HG03025 (cell line): Measurements from ENCODE around the gene HTR6.

Experiments used
- ATAC-seq: cut with Tn5 transposase; IDR thresholded peaks from one replicate; pipeline ENCODE4 v1.9.1; 2021; ENCODE audit warnings: mild to moderate bottlenecking, moderate library complexity; ENCODE audit not compliant: unreplicated experiment, low FRiP score

Gene HTR6

DNA sequence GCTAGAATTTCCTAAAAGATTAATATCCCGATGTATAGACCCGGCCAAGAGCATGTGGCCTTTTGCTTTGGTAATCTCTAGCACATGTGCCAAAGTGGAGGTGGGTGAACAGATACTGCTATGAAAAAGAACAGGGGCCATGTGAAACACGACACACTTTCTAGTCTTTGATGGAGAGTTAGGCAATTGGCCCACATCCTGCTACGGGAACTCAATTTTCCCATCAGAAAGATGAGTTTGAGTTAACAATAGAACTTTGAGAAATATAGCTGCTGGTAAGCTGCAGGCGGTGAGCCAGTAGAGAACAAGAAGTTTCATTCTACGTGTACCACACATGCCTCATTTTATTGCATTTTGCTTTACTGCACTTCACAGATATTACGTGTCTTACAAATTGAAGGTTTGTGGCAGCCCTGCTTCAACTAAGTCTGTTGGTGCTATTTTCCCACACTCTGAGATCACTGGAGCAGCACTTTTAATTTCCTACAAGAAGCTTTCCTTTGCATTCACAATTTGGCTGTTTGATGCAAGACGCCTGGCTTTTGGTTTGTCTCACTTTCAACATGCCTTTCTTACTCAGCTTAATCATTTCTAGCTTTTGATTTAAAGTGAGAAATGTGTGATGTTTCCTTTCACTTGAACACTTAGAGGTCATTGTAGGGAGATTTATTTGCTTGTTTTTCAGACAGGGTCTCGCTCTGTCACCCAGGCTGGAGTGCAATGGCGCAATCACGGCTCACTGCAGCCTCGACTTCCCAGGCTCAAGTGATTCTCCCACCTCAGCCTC, 46.3 kb downstream of the HTR6 start:
- ATAC-seq: no peak

DNA sequence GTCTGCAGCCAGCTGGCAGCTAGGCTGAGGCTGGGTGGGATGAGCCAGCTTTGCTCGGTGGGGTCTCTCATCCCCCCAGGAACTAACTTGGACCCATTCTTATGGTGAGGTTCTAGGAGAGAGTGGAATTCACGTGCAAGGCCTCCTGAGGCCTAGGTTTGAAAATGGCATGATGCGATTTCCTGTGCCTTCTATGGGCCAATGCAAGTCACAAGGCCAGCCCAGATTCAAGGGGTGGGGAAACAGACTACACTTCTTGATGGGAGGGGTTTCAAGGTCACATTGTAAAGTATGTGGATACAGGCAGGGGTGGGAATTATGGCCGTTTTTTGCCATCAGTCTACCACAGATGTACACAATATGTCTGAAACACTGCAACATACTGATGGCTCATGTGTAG, 48.3 kb downstream of the HTR6 start:
- ATAC-seq: no peak

GRCh38 chr1:19715334-19716203, 50.9 kb downstream of the HTR6 start:
- ATAC-seq: no peak

GRCh38 chr1:19717467-19717866, 52.8 kb downstream of the HTR6 start:
- no peak for ATAC-seq

GRCh38 chr1:19720174-19720573, 55.5 kb downstream of the HTR6 start:
- no peak for ATAC-seq

- ATAC-seq: no peak
Observed at GRCh38 chr1:19720973-19721372, 56.3 kb downstream of the HTR6 start.

DNA sequence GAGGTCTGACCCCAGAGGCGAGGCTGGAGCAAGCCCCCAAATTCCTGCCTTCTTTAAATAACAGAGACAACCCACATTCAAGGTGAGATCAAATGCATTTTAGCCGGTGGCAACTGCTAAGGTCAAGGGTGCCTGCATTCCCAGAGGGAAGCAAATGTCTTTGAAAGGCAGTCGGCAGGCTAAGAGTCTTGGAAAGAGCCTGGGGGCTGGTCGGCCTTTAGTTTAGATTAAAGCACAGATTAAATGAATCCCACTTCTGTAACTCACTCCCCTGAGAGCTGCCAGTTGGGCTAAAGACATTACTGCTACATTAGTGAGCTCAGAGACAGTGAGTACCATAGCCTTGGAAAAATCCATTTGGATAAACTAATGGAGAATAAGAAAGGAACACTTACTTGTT, 59.2 kb downstream of the HTR6 start:
- no peak for ATAC-seq

DNA sequence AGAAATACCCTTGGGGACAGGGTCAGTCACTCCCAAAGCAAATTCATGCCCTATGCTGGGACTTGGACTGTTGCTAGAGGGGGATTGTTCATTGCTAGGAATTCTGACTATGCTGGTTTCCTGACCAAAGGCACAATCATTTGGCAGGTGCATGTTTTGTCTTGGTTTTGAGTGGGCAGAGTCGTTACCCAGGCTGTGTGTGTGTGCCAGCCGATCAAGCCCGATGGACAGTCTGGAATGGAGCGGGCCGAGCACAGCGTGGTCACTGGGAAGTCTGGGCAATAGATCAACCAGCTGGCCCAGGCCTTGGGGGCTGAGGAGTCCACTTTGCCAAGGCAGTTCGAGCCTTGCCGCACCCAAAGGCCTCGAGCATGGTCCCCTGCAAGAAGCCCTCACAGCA, 60.9 kb downstream of the HTR6 start:
- ATAC-seq: no peak

GRCh38 chr1:19728413-19729145, 63.9 kb downstream of the HTR6 start:
- no peak for ATAC-seq

- ATAC-seq: no peak
Observed at GRCh38 chr1:19730232-19730631, 65.6 kb downstream of the HTR6 start.
